Tibial artery (tissue), 4 donors: ENCODE measurements around the gene CFAP65.

Source experiments
- DNase-seq, 2 donors: peaks; one replicate each; pipeline ENCODE4 v3.0.0-alpha.2; 2019
- H3K27ac ChIP-seq, 2 donors: fragments of 200-600 bp; sonication (generic) in 1 of 2; 1 replicate in 1 of 2; 2 replicates in 1 of 2; pipeline ENCODE4 v1.5.1; 2018 to 2019; ENCODE audit warnings: mild to moderate bottlenecking in 1 of 2
- H3K27me3 ChIP-seq, 2 donors: fragments of 200-600 bp; sonication (generic) in 1 of 2; one replicate each; pipeline versions ENCODE4 v1.5.1 to v1.6.0; 2016 to 2019
- H3K36me3 ChIP-seq, 3 donors: fragments of 200-600 bp; sonication (generic) in 2 of 3; one replicate each; pipeline ENCODE4 v1.5.1; 2016 to 2019; ENCODE audit warnings: mild to moderate bottlenecking in 2 of 3
- H3K4me1 ChIP-seq, 4 donors: fragments of 200-600 bp; sonication (generic) in 2 of 4; 1 replicate in 3 of 4; 2 replicates in 1 of 4; pipeline ENCODE4 v1.5.1; 2016 to 2019
- H3K4me3 ChIP-seq, 2 donors: fragments of 200-600 bp; sonication (generic) in 1 of 2; 1 replicate in 1 of 2; 2 replicates in 1 of 2; pipeline ENCODE4 v1.5.1; 2018 to 2019; ENCODE audit warnings: mild to moderate bottlenecking in 2 of 2
- H3K9me3 ChIP-seq, 3 donors: fragments of 200-600 bp; sonication (generic) in 1 of 3; one replicate each; pipeline ENCODE4 v1.5.1; 2016 to 2019
- intact Hi-C: fragments of 100-400 bp; cut with DNase I; formaldehyde crosslinking; loops from one replicate; pipeline ENCODE4 v1.15.0; 2023; ENCODE audit warnings: low total_unique reads
- TF ChIP-seq, protein P1 (sequence below), 2 experiments: fragments of 200-600 bp in 1 of 2; fragments of 450-650 bp in 1 of 2; IDR thresholded peaks; one replicate each; pipeline ENCODE4 v1.5.1; 2017 to 2019; ENCODE audit warnings: antibody characterized with exemption in 2 of 2, mild to moderate bottlenecking in 1 of 2, moderate library complexity in 1 of 2

Gene CFAP65

DNA sequence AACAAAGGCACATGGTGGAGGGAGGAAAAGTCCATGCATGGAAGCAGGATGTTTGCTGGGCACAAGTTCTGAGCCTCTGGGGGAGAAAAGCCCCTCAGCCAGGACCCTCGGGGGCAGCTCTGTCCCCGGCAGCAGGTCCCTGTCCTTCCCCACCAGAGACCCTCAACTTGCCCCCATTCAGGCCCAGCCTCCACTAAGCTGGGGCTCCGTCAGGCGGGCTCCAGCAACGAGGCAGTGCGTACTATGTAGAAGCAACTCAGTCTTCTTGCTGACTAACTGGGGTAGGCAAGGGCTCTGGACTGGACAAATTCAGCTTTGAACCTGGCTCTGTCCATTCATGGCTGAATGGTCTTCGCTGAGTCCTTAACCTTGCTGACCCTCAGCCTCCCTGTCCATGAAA, 23.0 kb downstream of the CFAP65 start:
- H3K4me1 ChIP-seq: peaks cover 0 to 21% (median 14%) of the 10 kb centered on the region in 4 donors
- no peak overlapping the region for H3K4me3 ChIP-seq
- H3K36me3 ChIP-seq: no peaks in the 10 kb centered on the region
- intact Hi-C loops: no loop called here
- no peaks in the 10 kb centered on the region for H3K9me3 ChIP-seq
- TF ChIP-seq, protein P1, sequence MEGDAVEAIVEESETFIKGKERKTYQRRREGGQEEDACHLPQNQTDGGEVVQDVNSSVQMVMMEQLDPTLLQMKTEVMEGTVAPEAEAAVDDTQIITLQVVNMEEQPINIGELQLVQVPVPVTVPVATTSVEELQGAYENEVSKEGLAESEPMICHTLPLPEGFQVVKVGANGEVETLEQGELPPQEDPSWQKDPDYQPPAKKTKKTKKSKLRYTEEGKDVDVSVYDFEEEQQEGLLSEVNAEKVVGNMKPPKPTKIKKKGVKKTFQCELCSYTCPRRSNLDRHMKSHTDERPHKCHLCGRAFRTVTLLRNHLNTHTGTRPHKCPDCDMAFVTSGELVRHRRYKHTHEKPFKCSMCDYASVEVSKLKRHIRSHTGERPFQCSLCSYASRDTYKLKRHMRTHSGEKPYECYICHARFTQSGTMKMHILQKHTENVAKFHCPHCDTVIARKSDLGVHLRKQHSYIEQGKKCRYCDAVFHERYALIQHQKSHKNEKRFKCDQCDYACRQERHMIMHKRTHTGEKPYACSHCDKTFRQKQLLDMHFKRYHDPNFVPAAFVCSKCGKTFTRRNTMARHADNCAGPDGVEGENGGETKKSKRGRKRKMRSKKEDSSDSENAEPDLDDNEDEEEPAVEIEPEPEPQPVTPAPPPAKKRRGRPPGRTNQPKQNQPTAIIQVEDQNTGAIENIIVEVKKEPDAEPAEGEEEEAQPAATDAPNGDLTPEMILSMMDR (IDR thresholded peaks at IDR 0.05): no peak
- no peak for DNase-seq
- H3K27me3 ChIP-seq: peaks cover 0 to 8% of the 10 kb centered on the region in 2 donors
- H3K27ac ChIP-seq: no peak overlapping the region

DNA sequence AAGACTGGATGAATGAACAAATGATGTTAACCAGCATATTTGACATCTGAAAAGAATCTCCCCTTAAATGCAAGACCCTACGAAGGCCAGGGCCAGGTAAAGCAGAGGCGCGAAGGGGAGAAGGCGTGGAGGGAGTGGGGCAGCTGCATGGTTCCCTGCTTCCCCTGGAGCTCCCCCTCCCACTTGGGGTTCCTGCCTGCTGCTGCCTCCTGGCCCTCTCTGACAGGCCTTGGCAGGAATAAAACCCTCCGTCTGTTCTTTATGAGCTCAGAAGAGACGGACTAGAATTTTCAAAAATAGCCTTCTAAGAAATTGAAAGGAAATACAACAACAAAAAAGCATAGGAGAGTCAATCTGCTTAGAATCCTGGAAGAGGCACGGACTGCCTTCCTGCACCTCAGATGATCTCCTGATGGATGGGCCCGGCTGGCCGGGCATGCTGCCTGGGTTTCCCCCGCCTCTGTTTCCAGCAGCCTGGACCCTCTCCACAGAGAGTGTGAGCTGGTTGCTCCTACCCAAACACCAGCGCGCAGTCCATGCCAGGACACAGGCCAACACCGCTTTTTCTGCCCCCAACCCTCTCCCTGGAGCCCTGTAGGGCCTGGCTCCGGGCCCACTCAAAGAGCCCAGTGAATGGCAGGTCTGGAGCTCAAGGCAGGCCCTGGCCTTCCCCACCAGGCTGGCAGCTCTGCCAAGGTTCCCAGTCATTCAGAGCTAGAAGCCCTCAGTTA, 23.9 kb downstream of the CFAP65 start:
- intact Hi-C loops: no loop called here
- DNase-seq: no peak
- Histone ChIP-seq H3K4me1 (peaks cover 0 to 21% (median 14%) of the 10 kb centered on the region in 4 donors), H3K9me3 (no peaks in the 10 kb centered on the region), H3K4me3 (no peak overlapping the region), H3K27ac (no peak overlapping the region), H3K36me3 (no peaks in the 10 kb centered on the region), H3K27me3 (peaks cover 0 to 3% of the 10 kb centered on the region in 2 donors)
- TF ChIP-seq, protein P1 (IDR thresholded peaks at IDR 0.05): no peak

DNA sequence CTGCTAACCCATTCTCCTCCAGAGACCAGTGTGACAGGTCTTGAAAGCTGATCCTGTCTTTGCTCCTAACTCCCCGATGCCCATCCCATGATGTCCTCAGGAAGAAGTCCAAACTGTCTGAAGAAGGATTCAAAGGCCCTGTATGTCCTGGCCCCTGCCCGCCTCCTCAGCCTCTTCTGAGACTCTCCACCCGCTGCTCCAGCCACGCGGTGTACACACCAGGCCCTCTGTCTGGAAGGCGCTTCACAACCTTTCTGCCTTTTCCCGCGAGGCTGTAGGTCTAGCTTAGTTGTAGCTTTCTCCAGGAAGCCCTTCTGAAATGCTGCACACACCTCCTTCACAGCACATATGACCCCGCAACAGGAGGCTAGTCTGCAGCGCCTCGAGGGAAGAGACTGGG, 24.6 kb downstream of the CFAP65 start:
- DNase-seq: no peak
- Histone ChIP-seq H3K27me3 (no peaks in the 10 kb centered on the region), H3K4me3 (no peak overlapping the region), H3K36me3 (no peaks in the 10 kb centered on the region), H3K9me3 (no peaks in the 10 kb centered on the region), H3K4me1 (peaks cover 0 to 21% (median 14%) of the 10 kb centered on the region in 4 donors), H3K27ac (no peak overlapping the region)
- TF ChIP-seq, protein P1 (IDR thresholded peaks at IDR 0.05): no peak
- intact Hi-C loops: no loop called here

DNA sequence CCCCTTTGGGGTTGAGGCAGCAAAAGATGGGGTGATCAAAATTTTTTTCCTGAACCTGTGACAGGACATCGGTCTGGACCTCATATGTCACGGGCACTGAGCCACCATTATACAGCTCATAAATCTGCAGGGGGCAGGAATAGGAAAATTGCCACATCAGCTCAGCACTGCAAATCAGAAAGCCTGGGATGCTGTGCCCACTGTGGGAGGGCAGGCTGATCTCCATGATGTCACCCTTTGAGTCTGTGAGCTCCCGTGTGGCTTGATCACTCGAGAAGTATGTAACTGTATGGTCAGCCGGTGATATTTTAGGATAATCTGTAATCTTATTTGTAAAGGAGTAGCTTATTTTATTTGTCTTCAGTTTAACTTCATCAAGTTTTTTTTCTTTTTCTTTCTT, 30.4 kb downstream of the CFAP65 start:
- Histone ChIP-seq H3K9me3 (no peaks in the 10 kb centered on the region), H3K4me3 (no peak overlapping the region), H3K27ac (no peak overlapping the region), H3K36me3 (no peaks in the 10 kb centered on the region), H3K4me1 (no peaks in the 10 kb centered on the region), H3K27me3 (peaks cover 0 to 33% of the 10 kb centered on the region in 2 donors)
- TF ChIP-seq, protein P1 (IDR thresholded peaks at IDR 0.05): no peak
- intact Hi-C loops: no loop called here
- DNase-seq: no peak

DNA sequence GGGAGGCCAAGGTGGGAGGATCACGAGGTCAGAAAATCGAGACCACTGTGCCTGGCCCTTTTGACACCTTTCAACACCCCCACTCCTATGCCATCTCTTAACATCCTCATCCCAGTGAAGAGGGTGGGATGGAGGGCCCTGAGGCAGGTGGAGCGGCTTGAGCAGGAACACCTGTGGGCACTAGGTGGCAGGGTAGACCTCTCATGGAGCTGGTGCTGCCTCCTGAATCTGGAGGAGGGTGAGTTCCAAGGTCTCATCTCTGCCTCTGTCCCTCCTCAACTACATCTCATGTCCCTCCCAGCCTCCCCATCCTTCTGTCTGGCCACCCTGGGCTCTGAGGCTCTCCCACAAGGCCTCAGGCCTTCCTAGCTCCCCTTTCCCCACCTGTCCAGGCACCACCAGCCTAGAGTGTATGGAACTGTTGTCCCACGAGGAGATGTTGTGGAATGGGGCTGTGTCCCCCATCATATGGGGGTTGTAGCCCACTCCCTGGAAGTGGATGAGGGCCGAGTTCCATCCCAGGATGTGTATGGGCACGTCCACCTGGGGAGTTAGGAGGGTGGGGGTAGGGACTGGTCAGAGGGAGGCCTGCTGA, 31.1 kb downstream of the CFAP65 start:
- H3K4me1 ChIP-seq: no peaks in the 10 kb centered on the region
- H3K4me3 ChIP-seq: no peak overlapping the region
- DNase-seq: no peak
- no peaks in the 10 kb centered on the region for H3K36me3 ChIP-seq
- no peaks in the 10 kb centered on the region for H3K9me3 ChIP-seq
- intact Hi-C loops: no loop called here
- H3K27me3 ChIP-seq: peaks cover 0 to 39% of the 10 kb centered on the region in 2 donors
- H3K27ac ChIP-seq: no peak overlapping the region
- TF ChIP-seq, protein P1 (IDR thresholded peaks at IDR 0.05): no peak
